HepG2 (cell line): Measurements from ENCODE around the gene SERINC4. TPM values are rescaled to one million over a fixed set of nuclear protein-coding genes. Genes with fewer than 3 reads are reported as not detected.

Source experiments
- CHD2 ChIP-seq: IDR thresholded peaks from 2 replicates; pipeline ENCODE4 v1.6.1; 2011; ENCODE audit warnings: low read depth, low read length, improper control_type of control experiment
- HHEX ChIP-seq: IDR thresholded peaks from 2 replicates; pipeline ENCODE4 v1.6.1; 2016; ENCODE audit warnings: control low read depth
- HNRNPL ChIP-seq: fragments of 200-400 bp; formaldehyde crosslinking; IDR thresholded peaks from 2 replicates; pipeline ENCODE4 v1.6.1; 2017; ENCODE audit warnings: mild to moderate bottlenecking, low read depth, low read length
- ISL2 ChIP-seq: sonication (generic); formaldehyde crosslinking; IDR thresholded peaks from 2 replicates; pipeline ENCODE4 v1.5.0; 2020; ENCODE audit warnings: missing genetic modification reagents
- LCORL ChIP-seq, 2 experiments: fragments of 450-650 bp in 1 of 2; sonication (generic) in 1 of 2; formaldehyde crosslinking in 1 of 2; IDR thresholded peaks; 2 replicates each; pipeline versions ENCODE4 v1.5.0 to v1.6.1; 2017 to 2020; ENCODE audit warnings: antibody characterized with exemption in 1 of 2, missing genetic modification reagents in 1 of 2
- NFE2L2 ChIP-seq: fragments of 150-350 bp; IDR thresholded peaks from 2 replicates; pipeline ENCODE4 v1.6.1; 2014; ENCODE audit warnings: low read length
- NFKB2 ChIP-seq: sonication (generic); formaldehyde crosslinking; IDR thresholded peaks from 2 replicates; pipeline ENCODE4 v1.4.0; 2020; ENCODE audit warnings: missing genetic modification reagents, borderline replicate concordance
- PHF8 ChIP-seq: sonication (generic); formaldehyde crosslinking; IDR thresholded peaks from 2 replicates; pipeline ENCODE4 v1.5.0; 2020; ENCODE audit warnings: missing genetic modification reagents
- PRMT3 ChIP-seq: sonication (generic); formaldehyde crosslinking; IDR thresholded peaks from 2 replicates; pipeline ENCODE4 v1.8.1; 2022; ENCODE audit warnings: low read depth, mild to moderate bottlenecking, moderate library complexity, missing genetic modification reagents, borderline replicate concordance
- SIN3A ChIP-seq: IDR thresholded peaks from 2 replicates; pipeline ENCODE4 v1.6.1; 2011; ENCODE audit warnings: low read depth, mild to moderate bottlenecking, control low read depth, low read length, borderline replicate concordance
- U2AF2 ChIP-seq: fragments of 200-400 bp; formaldehyde crosslinking; IDR thresholded peaks from 2 replicates; pipeline ENCODE4 v1.6.1; 2017; ENCODE audit warnings: low read depth, mild to moderate bottlenecking, low read length
- ZFAT ChIP-seq: sonication (generic); formaldehyde crosslinking; conservative IDR thresholded peaks from 2 replicates; pipeline ENCODE4 v1.8.1; 2023; ENCODE audit warnings: missing genetic modification reagents, inconsistent platforms
- ZFP36 ChIP-seq: fragments of 150-350 bp; IDR thresholded peaks from 2 replicates; pipeline ENCODE4 v1.6.1; 2018; ENCODE audit warnings: borderline replicate concordance, low read length, low read depth; ENCODE audit not compliant: partially characterized antibody
- ZNF136 ChIP-seq: sonication (generic); formaldehyde crosslinking; IDR thresholded peaks from 2 replicates; pipeline ENCODE4 v1.8.1; 2022; ENCODE audit warnings: low read depth, mild to moderate bottlenecking, moderate library complexity, missing genetic modification reagents
- ZNF235 ChIP-seq: sonication (generic); formaldehyde crosslinking; IDR thresholded peaks from 2 replicates; pipeline ENCODE4 v1.8.1; 2023; ENCODE audit warnings: mild to moderate bottlenecking, missing genetic modification reagents, borderline replicate concordance
- polyA plus RNA-seq, 8 experiments: library from polyadenylated mRNA; depleted of rRNA in 3 of 8; stranded (reverse) in 7 of 8; unstranded in 1 of 8; fragments of >200 nt; fragmentation: Illumina TruSeq in 4 of 8; extraction: Trizol in 4 of 8; gene quantifications; 2 replicates each; pipeline versions ENCODE4 v1.2.1 to v1.2.3, GENCODE V29; 2011 to 2016; ENCODE audit warnings: low read depth in 4 of 8, missing spikeins in 1 of 8, mixed read lengths in 1 of 8; ENCODE audit not compliant: insufficient read depth in 1 of 8
- total RNA-seq, 5 experiments: library from RNA; depleted of rRNA; stranded (reverse); fragments of >200 nt; fragmentation: Illumina TruSeq; extraction: Trizol; gene quantifications; 2 replicates each; pipeline ENCODE4 v1.2.3, GENCODE V29; 2016; ENCODE audit warnings: low read depth in 1 of 5
- TF ChIP-seq, protein P1 (sequence below): sonication (generic); formaldehyde crosslinking; IDR thresholded peaks from 2 replicates; pipeline ENCODE4 v1.8.0; 2022; ENCODE audit warnings: mild to moderate bottlenecking, missing genetic modification reagents; ENCODE audit not compliant: insufficient replicate concordance
- TF ChIP-seq, protein P2 (sequence below): sonication (generic); formaldehyde crosslinking; IDR thresholded peaks from 2 replicates; pipeline ENCODE4 v1.5.0; 2020; ENCODE audit warnings: mild to moderate bottlenecking, missing genetic modification reagents
- TF ChIP-seq, protein P3 (sequence below): sonication (generic); formaldehyde crosslinking; IDR thresholded peaks from 2 replicates; pipeline ENCODE4 v1.8.1; 2023; ENCODE audit warnings: mild to moderate bottlenecking, inconsistent platforms, moderate library complexity, missing genetic modification reagents, borderline replicate concordance
- TF ChIP-seq, protein P4 (sequence below), 2 experiments: sonication (generic) in 1 of 2; formaldehyde crosslinking in 1 of 2; IDR thresholded peaks; 2 replicates each; pipeline versions ENCODE4 v1.4.0 to v1.6.1; 2016 to 2020; ENCODE audit warnings: borderline replicate concordance in 1 of 2, low read depth in 1 of 2, mild to moderate bottlenecking in 1 of 2, missing genetic modification reagents in 1 of 2

The SERINC4 gene
- total and polyA plus RNA-seq, 2 of the 13 experiments (the other 11 are each of a cell fraction or from before 2014, with no cell fraction given), result not detected

DNA sequence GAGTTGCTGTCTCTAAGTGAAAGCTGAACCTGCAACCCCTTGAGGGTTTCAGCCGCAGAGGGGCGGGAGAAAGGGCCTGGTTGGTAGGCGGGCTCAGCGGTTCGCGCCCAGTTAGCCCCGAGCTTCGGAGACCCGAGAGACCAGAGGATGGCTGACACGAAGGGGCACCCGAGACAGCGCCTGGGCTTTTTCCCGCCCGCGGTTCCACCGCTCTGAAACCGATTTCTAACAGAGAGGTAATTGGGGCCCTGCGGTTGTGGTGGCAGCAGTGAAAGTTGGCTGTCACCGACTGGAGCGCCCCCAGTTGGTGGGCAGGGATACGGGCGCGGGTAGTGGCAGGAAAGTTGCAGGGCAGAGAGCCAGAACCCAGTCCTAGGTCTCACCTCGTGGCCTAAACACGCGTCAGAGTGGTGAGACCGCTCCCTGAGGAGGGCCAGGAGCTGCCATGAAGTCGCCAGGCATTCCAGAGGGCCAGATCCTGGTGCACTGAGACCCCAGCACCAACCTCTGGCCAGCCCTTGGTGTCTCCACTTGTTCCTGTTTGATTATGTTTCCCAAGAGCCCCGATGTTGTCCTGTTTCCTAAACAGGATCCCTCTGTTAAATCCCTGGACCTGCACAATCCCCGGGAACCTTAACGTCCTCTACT is 22.6 kb downstream of the SERINC4 start (continued):
- TF ChIP-seq, protein P1, sequence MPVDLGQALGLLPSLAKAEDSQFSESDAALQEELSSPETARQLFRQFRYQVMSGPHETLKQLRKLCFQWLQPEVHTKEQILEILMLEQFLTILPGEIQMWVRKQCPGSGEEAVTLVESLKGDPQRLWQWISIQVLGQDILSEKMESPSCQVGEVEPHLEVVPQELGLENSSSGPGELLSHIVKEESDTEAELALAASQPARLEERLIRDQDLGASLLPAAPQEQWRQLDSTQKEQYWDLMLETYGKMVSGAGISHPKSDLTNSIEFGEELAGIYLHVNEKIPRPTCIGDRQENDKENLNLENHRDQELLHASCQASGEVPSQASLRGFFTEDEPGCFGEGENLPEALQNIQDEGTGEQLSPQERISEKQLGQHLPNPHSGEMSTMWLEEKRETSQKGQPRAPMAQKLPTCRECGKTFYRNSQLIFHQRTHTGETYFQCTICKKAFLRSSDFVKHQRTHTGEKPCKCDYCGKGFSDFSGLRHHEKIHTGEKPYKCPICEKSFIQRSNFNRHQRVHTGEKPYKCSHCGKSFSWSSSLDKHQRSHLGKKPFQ (CRISPR knock-in tag), result peak; percentile 48
- TF ChIP-seq U2AF2 (no peak), SIN3A (no peak), ZFP36 (no peak), ZNF136 (CRISPR knock-in tag) (peak; percentile 51; the same call in 1 of the 2 replicates), NFKB2 (peak; percentile 86; the same call in 1 of the 2 replicates), HNRNPL (peak; percentile 92), ZFAT (CRISPR knock-in tag) (no peak), LCORL (IDR thresholded peaks at IDR 0.05) (no peak), LCORL (CRISPR knock-in tag; IDR thresholded peaks at IDR 0.05) (peak; percentile 46; the same call in 1 of the 2 replicates), CHD2 (no peak), NFE2L2 (no peak), HHEX (0 out of 2 replicates have a peak, but pooled peaks have one; percentile 27), ZNF235 (CRISPR knock-in tag) (no peak), PHF8 (CRISPR knock-in tag) (peak; percentile 75; the same call in 1 of the 2 replicates), ISL2 (no peak), PRMT3 (CRISPR knock-in tag) (no peak)
- TF ChIP-seq, protein P2, sequence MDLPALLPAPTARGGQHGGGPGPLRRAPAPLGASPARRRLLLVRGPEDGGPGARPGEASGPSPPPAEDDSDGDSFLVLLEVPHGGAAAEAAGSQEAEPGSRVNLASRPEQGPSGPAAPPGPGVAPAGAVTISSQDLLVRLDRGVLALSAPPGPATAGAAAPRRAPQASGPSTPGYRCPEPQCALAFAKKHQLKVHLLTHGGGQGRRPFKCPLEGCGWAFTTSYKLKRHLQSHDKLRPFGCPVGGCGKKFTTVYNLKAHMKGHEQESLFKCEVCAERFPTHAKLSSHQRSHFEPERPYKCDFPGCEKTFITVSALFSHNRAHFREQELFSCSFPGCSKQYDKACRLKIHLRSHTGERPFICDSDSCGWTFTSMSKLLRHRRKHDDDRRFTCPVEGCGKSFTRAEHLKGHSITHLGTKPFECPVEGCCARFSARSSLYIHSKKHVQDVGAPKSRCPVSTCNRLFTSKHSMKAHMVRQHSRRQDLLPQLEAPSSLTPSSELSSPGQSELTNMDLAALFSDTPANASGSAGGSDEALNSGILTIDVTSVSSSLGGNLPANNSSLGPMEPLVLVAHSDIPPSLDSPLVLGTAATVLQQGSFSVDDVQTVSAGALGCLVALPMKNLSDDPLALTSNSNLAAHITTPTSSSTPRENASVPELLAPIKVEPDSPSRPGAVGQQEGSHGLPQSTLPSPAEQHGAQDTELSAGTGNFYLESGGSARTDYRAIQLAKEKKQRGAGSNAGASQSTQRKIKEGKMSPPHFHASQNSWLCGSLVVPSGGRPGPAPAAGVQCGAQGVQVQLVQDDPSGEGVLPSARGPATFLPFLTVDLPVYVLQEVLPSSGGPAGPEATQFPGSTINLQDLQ (CRISPR knock-in tag), result no peak
- TF ChIP-seq, protein P3, sequence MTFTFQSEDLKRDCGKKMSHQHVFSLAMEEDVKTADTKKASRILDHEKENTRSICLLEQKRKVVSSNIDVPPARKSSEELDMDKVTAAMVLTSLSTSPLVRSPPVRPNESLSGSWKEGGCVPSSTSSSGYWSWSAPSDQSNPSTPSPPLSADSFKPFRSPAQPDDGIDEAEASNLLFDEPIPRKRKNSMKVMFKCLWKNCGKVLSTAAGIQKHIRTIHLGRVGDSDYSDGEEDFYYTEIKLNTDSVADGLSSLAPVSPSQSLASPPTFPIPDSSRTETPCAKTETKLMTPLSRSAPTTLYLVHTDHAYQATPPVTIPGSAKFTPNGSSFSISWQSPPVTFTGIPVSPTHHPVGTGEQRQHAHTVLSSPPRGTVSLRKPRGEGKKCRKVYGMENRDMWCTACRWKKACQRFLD (CRISPR knock-in tag), result peak; percentile 45; the same call in 1 of the 2 replicates
- TF ChIP-seq, protein P4, sequence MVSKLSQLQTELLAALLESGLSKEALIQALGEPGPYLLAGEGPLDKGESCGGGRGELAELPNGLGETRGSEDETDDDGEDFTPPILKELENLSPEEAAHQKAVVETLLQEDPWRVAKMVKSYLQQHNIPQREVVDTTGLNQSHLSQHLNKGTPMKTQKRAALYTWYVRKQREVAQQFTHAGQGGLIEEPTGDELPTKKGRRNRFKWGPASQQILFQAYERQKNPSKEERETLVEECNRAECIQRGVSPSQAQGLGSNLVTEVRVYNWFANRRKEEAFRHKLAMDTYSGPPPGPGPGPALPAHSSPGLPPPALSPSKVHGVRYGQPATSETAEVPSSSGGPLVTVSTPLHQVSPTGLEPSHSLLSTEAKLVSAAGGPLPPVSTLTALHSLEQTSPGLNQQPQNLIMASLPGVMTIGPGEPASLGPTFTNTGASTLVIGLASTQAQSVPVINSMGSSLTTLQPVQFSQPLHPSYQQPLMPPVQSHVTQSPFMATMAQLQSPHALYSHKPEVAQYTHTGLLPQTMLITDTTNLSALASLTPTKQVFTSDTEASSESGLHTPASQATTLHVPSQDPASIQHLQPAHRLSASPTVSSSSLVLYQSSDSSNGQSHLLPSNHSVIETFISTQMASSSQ (IDR thresholded peaks at IDR 0.05; ENCODE audit: low read depth), result no peak
- TF ChIP-seq, protein P4 (CRISPR knock-in tag; IDR thresholded peaks at IDR 0.05; ENCODE audit: borderline replicate concordance), result peak; percentile 23; the same call in 1 of the 2 replicates
